Epithelial cell of proximal tubule (primary cell): ENCODE data around the gene AFAP1. TPM values are rescaled to one million over a fixed set of nuclear protein-coding genes. Genes with fewer than 3 reads are reported as not detected.

Source experiments
- DNase-seq: peaks from one replicate; pipeline ENCODE4 v3.0.0-alpha.2; 2011; ENCODE audit warnings: low read depth
- H3K4me3 ChIP-seq: 2 replicates; pipeline ENCODE4 v1.5.1; 2011; ENCODE audit warnings: low read depth, mild to moderate bottlenecking, low read length
- CTCF ChIP-seq: conservative IDR thresholded peaks from 2 replicates; pipeline ENCODE4 v1.5.1; 2012; ENCODE audit warnings: low read depth, mild to moderate bottlenecking, low read length
- total RNA-seq: library from RNA; depleted of rRNA; stranded (reverse); fragments of >200 nt; gene quantifications from 2 replicates; pipeline ENCODE4 v1.2.3, GENCODE V29; 2015

Gene AFAP1
- total RNA-seq, 1 donor from 2014 or later = 26.2 TPM

GRCh38 chr4:7970361-7970946 is 30.8 kb upstream of the AFAP1 start:
- DNase-seq = no peak
- H3K4me3 ChIP-seq = no peak overlapping the region
- TF ChIP-seq CTCF = no peak

DNA sequence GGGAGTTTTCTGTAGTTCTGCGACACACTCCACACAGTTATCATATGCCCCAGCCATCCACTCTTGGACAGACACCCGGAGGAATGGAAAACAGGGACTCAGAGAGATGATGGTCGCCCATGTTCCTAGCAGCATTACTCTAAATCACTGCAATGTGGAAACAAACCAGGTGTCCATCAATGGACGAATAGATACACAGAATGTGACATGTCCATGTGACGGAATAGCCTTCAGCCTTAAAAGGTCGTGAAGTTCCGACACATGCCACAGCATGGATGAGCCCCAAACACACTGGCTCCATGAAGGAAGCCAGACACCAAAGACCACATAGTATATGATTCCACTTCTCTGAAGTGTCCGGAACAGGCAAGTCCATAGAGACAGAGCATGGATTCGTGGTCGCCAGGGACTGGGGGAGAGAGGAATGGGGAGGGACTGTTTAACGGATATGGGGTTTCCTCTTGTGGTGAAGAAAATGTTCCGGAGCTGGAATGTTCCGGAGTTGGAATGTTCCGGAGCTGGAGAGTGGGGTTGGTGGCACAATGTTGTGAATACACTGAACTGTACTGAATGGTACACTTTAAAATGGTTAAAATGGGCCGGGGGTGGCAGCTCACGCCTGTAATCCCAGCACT is 28.7 kb upstream of the AFAP1 start:
- DNase-seq = no peak
- TF ChIP-seq CTCF = no peak

DNA sequence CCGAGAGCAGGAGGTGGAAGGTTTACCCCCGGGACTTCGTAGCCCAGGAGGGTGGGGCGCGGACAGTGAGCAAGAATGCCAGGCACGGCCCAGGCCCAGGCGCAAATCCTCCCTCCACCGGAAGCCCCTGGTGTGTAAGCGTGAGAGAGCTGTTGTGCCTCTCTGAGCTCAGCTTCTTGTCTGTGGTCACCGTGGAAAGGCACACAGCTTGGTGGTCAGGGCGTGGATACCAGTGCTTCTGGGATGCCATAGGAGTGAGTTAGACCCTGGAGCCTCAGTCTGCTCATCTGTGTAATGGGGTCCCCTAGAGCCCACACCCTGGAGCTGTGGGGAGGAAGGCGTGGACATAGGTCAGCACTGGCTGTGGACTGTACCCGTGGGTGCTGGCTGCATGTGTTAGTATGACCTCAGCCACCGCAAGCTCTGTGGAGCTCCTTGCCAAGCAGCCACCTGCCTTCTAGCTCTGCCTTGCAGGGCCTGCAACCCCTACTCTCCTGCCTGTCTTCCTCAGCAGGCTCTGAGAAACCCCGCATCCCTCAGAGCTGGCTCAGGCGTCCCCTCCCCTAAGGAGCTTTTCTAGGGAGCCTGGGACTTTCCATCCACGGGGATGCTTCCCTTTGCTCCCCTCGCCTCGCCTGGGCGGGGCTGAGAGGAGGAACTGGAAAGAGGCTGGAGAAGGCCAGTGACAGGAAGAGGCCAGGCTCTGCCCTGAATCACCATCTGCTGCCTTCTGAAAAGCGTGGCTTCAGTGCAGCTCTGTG is 28.0 kb upstream of the AFAP1 start:
- no peak for DNase-seq
- TF ChIP-seq CTCF = no peak

More for the DNA sequence above, 28.7 kb upstream of the AFAP1 start:
- no peak overlapping the region for H3K4me3 ChIP-seq

DNA sequence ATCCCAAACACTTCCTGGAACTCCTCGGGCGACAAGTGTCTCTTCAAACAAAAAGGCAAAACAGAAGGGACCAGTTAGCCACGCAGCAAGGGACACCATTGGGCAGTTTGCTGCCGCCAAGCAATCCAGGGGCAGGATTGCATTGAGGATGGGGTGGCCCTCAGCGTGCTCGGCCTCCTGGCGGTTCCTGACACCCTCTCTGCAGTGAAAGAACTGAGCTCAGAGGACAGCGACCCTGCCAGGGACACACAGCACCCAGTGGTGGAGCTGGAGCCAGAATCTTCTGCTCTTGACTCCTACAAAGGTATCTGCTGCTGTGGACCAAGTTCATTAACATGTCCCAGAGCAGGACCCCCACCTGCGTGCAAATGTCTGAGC is 27.4 kb upstream of the AFAP1 start:
- no peak for DNase-seq
- TF ChIP-seq CTCF = no peak

More for the DNA sequence above, 28.0 kb upstream of the AFAP1 start:
- no peak overlapping the region for H3K4me3 ChIP-seq

GRCh38 chr4:7966281-7967062 is 26.8 kb upstream of the AFAP1 start:
- TF ChIP-seq CTCF = no peak
- DNase-seq = no peak
- no peak overlapping the region for H3K4me3 ChIP-seq

More for the DNA sequence above, 27.4 kb upstream of the AFAP1 start:
- H3K4me3 ChIP-seq = no peak overlapping the region

GRCh38 chr4:7964890-7965662 is 25.4 kb upstream of the AFAP1 start:
- DNase-seq = no peak
- TF ChIP-seq CTCF = no peak
- H3K4me3 ChIP-seq = no peak overlapping the region
